Colonic mucosa (tissue), 4 donors: Measurements from ENCODE around the gene SAFB. TPM values are rescaled to one million over a fixed set of nuclear protein-coding genes. Genes with fewer than 3 reads are reported as not detected.

Source experiments
- DNase-seq: peaks from one replicate; pipeline ENCODE4 v3.0.0-alpha.2; 2020
- H3K27ac ChIP-seq: fragments of 200-600 bp; one replicate; pipeline ENCODE4 v1.8.0; 2021
- H3K27me3 ChIP-seq: fragments of 200-600 bp; one replicate; pipeline ENCODE4 v1.8.0; 2021
- H3K36me3 ChIP-seq: fragments of 200-600 bp; one replicate; pipeline ENCODE4 v1.8.0; 2021
- H3K4me1 ChIP-seq: fragments of 200-600 bp; one replicate; pipeline ENCODE4 v1.8.0; 2021; ENCODE audit warnings: mild to moderate bottlenecking
- H3K4me3 ChIP-seq: fragments of 200-600 bp; one replicate; pipeline ENCODE4 v1.8.0; 2021
- H3K9ac ChIP-seq, 2 donors: one replicate each; pipeline ENCODE4 v1.7.0; 2013; ENCODE audit warnings: control low read depth in 2 of 2, low read depth in 2 of 2, low read length in 2 of 2
- H3K9me3 ChIP-seq: fragments of 200-600 bp; one replicate; pipeline ENCODE4 v1.8.0; 2021
- intact Hi-C: fragments of 100-400 bp; cut with DNase I; formaldehyde crosslinking; loops from one replicate; pipeline ENCODE4 v1.14.1; 2022
- total RNA-seq, 2 donors: library from RNA; stranded (reverse); fragmentation: NEBNext Ultra II Directional in 1 of 2; extraction: Animal tissue kit (Norgen Biotek cat#: 25700) in 1 of 2; gene quantifications; one replicate each; pipeline ENCODE4 v1.2.1, GENCODE V29; 2021
- TF ChIP-seq, protein P1 (sequence below): fragments of 200-600 bp; IDR thresholded peaks from one replicate; pipeline ENCODE4 v1.8.0; 2022; ENCODE audit warnings: antibody characterized with exemption, mild to moderate bottlenecking
- donor health status: healthy.
- donor health status: DM: no; HTN: no; CAD: no.
- donor health status: DM: no; HTN: no; CAD: no.

The SAFB gene
- total RNA-seq, 2 donors from 2014 or later = 56.1 to 120 TPM

DNA sequence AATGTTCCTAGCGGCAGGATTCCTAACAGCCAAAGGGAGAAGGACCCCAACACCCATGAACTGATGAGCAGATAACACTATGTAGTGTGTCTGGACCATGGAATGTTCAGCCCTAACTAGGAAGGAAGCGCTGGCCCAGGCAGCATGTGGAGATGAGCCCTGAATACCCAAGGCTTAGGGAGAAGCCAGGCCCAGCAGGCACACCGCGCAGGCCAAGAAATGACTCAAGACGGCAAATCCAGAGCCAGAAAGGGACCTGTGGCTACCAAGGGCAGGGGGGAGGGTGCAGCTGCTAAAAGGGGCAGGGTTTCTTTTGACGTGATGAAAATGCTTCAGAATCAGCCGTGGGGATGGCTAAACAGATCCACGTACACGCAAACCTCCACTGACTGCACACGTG is 34.4 kb upstream of the SAFB start:
- TF ChIP-seq, protein P1, sequence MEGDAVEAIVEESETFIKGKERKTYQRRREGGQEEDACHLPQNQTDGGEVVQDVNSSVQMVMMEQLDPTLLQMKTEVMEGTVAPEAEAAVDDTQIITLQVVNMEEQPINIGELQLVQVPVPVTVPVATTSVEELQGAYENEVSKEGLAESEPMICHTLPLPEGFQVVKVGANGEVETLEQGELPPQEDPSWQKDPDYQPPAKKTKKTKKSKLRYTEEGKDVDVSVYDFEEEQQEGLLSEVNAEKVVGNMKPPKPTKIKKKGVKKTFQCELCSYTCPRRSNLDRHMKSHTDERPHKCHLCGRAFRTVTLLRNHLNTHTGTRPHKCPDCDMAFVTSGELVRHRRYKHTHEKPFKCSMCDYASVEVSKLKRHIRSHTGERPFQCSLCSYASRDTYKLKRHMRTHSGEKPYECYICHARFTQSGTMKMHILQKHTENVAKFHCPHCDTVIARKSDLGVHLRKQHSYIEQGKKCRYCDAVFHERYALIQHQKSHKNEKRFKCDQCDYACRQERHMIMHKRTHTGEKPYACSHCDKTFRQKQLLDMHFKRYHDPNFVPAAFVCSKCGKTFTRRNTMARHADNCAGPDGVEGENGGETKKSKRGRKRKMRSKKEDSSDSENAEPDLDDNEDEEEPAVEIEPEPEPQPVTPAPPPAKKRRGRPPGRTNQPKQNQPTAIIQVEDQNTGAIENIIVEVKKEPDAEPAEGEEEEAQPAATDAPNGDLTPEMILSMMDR = no peak
- H3K36me3 ChIP-seq = peaks cover 19% of the 10 kb centered on the region
- H3K27ac ChIP-seq = no peak overlapping the region
- no peaks in the 10 kb centered on the region for H3K9me3 ChIP-seq
- intact Hi-C loops = no loop called here
- H3K27me3 ChIP-seq = no peaks in the 10 kb centered on the region
- DNase-seq = no peak
- H3K9ac ChIP-seq = no peak overlapping the region
- no peaks in the 10 kb centered on the region for H3K4me1 ChIP-seq
- no peak overlapping the region for H3K4me3 ChIP-seq

DNA sequence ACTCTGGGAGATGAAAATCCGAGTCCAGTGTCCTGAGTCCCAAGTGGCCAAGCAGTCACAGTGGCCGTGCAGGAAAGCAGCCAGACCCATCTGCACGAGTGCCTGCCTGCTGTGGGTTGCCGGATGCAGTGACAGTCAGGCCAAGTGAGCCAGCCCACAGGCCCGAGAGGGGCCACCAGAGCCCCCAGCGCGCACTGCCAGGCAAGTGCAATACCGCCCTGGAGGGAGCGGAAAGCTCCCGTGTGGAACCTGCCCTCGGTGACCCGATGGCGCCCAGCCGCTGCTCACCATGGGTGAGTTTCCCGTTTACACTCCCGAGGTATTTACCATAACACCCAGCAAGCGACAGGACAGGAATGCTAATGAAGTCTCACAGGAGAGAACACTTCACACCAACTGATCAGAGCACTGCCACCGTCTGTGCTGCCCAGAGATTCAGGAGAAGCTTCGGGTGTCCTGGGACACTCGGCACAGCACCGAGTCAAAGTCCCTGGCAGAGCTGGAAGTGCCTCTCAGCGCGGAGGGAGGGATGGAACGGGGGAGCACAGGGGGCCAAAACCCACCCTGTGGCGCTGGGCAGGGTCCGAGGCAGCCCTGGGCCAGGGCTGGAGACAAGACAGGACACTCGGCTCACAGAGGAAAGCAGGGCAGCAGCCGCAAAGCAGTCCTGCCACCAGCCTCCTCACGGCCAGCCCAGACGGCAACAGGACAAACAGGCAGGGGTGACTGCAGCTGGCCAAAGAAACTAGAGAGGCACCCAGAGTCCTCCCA is 33.8 kb upstream of the SAFB start:
- Histone ChIP-seq H3K36me3 (peaks cover 19% of the 10 kb centered on the region), H3K27ac (no peak overlapping the region), H3K4me3 (no peak overlapping the region), H3K27me3 (no peaks in the 10 kb centered on the region), H3K9ac (no peak overlapping the region), H3K4me1 (no peaks in the 10 kb centered on the region), H3K9me3 (no peaks in the 10 kb centered on the region)
- no peak for DNase-seq
- intact Hi-C loops = no loop called here
- TF ChIP-seq, protein P1 = no peak

DNA sequence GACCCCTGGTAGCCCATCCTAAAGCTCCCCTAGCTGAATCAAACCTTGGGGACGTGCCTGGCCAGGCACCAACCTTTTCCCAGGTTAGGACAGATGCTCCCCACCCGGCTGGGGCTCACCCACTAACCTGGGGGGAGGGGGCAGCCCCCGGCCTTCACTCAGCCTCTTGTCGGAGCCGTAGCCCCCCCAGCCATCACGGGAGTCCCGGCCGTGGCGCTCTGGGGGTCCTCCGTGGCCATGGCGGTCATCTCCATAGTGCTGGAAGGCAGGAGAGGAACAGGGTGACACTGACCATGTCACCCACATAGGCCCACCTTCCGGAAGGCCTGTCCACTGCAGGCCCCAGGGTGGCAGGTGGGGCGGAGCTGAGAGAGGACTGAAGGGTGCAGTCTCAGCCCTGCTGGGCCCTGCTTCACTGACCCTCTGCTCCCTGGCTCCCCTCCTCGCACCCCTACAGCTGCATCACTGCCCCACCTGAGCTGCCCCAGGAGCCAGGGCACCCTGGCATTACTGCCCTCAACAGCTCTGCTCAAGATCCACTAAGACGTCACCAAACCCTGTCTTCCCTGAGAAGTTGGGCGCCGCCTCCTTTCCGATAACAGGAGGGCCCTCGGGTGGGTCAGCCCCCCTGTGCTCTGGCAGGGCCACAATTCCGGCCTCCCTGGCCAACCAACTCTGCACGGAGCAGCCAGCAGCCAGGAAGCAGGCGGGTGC is 32.6 kb upstream of the SAFB start:
- no peak overlapping the region for H3K27ac ChIP-seq
- peaks cover 19% of the 10 kb centered on the region for H3K36me3 ChIP-seq
- TF ChIP-seq, protein P1 = no peak
- no peaks in the 10 kb centered on the region for H3K27me3 ChIP-seq
- no peak overlapping the region for H3K4me3 ChIP-seq
- H3K9me3 ChIP-seq = no peaks in the 10 kb centered on the region
- no peak for DNase-seq
- H3K4me1 ChIP-seq = no peaks in the 10 kb centered on the region
- intact Hi-C loops = no loop called here
- H3K9ac ChIP-seq = no peak overlapping the region

DNA sequence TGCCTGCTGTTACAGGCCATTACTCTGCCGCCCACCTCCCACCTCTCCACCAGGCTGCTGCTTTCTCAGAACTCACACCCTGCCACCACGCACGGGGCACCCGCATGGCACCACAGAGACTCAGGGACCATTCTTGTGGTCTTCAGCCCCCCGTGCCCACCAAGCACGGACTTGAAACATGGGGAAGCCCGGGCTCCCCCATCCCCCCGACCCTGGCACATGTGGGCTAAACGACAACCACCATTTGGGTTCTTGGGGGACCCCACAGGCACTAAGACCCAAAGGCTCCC is 32.1 kb upstream of the SAFB start:
- Histone ChIP-seq H3K36me3 (peaks cover 24% of the 10 kb centered on the region), H3K9ac (no peak overlapping the region), H3K4me3 (no peak overlapping the region), H3K4me1 (no peaks in the 10 kb centered on the region), H3K27me3 (no peaks in the 10 kb centered on the region), H3K9me3 (no peaks in the 10 kb centered on the region), H3K27ac (no peak overlapping the region)
- TF ChIP-seq, protein P1 = no peak
- DNase-seq = no peak
- intact Hi-C loops = no loop called here

DNA sequence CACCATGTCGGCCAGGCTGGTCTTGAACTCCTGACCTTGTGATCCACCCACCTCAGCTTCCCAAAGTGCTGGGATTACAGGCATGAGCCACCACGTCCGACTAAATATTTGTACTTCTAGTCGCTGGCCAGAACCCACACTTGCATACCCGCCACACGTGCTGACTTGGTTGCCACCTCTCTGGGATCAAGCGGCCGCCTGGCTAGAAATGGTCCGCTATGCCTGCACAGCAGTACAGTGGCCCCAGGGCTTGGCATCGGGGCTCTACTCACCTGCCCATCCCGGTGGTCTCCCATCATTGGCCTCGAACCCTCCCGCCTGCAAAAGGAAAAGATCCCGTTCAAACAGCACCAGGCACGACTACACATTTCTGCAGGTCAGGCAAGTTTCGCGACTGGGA is 31.4 kb upstream of the SAFB start:
- TF ChIP-seq, protein P1 = no peak
- DNase-seq = no peak

More for the DNA sequence above, 31.4 kb upstream of the SAFB start:
- H3K4me1 ChIP-seq = no peaks in the 10 kb centered on the region
- no peak overlapping the region for H3K27ac ChIP-seq
- intact Hi-C loops = no loop called here
- H3K4me3 ChIP-seq = no peak overlapping the region
- H3K9ac ChIP-seq = no peak overlapping the region
- no peaks in the 10 kb centered on the region for H3K9me3 ChIP-seq
- H3K27me3 ChIP-seq = no peaks in the 10 kb centered on the region
- peaks cover 27% of the 10 kb centered on the region for H3K36me3 ChIP-seq
